Ishikawa (cell line): ENCODE measurements around the gene CD34.

Experiments
- CREB1 ChIP-seq: IDR thresholded peaks from 2 replicates; pipeline ENCODE4 v1.6.1; 2012; ENCODE audit warnings: low read depth
- EGR1 ChIP-seq: IDR thresholded peaks from 2 replicates; pipeline ENCODE4 v1.6.1; 2012
- RAD21 ChIP-seq: IDR thresholded peaks from 2 replicates; pipeline ENCODE4 v1.6.1; 2012; ENCODE audit warnings: low read depth
- REST ChIP-seq: IDR thresholded peaks from 2 replicates; pipeline ENCODE4 v1.6.1; 2012; ENCODE audit warnings: low read depth, mild to moderate bottlenecking
- TAF1 ChIP-seq: IDR thresholded peaks from 2 replicates; pipeline ENCODE4 v1.6.1; 2012; ENCODE audit warnings: low read depth, mild to moderate bottlenecking
- TCF12 ChIP-seq: IDR thresholded peaks from 2 replicates; pipeline ENCODE4 v1.6.1; 2012; ENCODE audit warnings: low read depth
- YY1 ChIP-seq: IDR thresholded peaks from 2 replicates; pipeline ENCODE4 v1.6.1; 2012; ENCODE audit warnings: low read depth

DNA sequence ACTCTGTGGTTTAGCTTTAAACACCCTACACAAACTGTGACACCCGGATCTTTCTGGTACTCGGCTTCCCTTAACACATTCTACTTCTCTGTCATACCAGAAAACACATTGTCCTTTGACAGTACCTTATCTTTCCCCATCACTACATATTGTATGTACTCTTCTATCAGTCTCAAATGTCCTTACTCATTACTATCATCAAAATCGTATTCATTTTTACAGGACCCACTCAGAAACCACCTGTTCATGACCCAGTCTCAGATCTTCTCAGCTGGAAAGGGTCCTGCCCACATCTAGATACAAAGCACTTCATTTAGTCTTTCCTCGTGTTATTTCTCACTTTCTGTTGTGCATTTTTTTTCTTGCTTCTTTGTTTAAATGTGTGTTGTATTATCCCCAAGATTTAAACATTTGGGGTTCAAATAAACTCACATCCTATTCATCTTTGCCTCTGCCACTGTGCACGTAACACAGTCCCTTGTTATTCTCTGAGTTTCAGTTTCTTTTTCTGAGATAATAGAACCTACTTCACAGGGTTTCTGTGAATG lies 27.7 kb downstream of the CD34 start:
- TF ChIP-seq TCF12 (no peak), CREB1 (no peak), YY1 (no peak), TAF1 (no peak), RAD21 (no peak), REST (no peak), EGR1 (no peak)
